ENCODE measurements around the gene DNAJC5. TPM values are rescaled to one million over a fixed set of nuclear protein-coding genes. Genes with fewer than 3 reads are reported as not detected.

DNAJC5 gene
- total RNA-seq, 1 experiment from 2014 or later = 28.5 TPM

DNA sequence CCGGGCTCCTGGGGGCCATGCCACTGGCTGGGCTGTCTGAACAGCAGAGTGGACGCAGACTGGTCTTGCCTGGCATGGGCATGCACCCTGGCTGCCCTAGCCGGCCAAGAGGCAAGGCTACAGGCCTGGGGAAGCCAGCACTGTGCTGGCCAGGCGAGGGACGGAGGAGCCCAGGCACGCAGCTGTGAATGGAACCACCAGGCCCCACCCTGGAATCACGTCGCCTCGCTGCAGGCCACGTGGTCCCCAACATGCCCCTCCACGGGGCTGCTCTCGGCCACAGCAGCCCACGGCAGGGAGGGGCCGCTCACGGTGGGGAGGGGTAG is 57.2 kb downstream of the DNAJC5 start:
- Mint-ChIP-seq H3K27ac (no peak overlapping the region), H3K4me1 (peaks cover 26% of the 10 kb centered on the region), H3K9me3 (0 out of 2 replicates have a peak, but pooled peaks cover 3% of the 10 kb centered on the region), H3K36me3 (peaks cover 3% of the 10 kb centered on the region), H3K4me3 (no peak overlapping the region), H3K27me3 (ENCODE audit: low read depth) (no peaks in the 10 kb centered on the region)
- TF ChIP-seq ZSCAN18 (CRISPR knock-in tag; IDR thresholded peaks at IDR 0.05) = no peak
- no peak for TF ChIP-seq ZNF138 (CRISPR knock-in tag; conservative IDR thresholded peaks at IDR 0.05)
- no peak for TF ChIP-seq AR (CRISPR knock-in tag; IDR thresholded peaks at IDR 0.05)
- no peak for TF ChIP-seq ZNF232 (CRISPR knock-in tag; IDR thresholded peaks at IDR 0.05)
- TF ChIP-seq KAT7 (CRISPR knock-in tag; IDR thresholded peaks at IDR 0.05; ENCODE audit: borderline replicate concordance) = no peak
- no peak for TF ChIP-seq TEAD4 (CRISPR knock-in tag; IDR thresholded peaks at IDR 0.05)
- TF ChIP-seq OVOL2 (CRISPR knock-in tag; IDR thresholded peaks at IDR 0.05; ENCODE audit: borderline replicate concordance) = no peak
- no peak for TF ChIP-seq SMAD4 (CRISPR knock-in tag; IDR thresholded peaks at IDR 0.05)
- TF ChIP-seq ERG (CRISPR knock-in tag; IDR thresholded peaks at IDR 0.05) = no peak
- no peak for TF ChIP-seq USF1 (CRISPR knock-in tag; IDR thresholded peaks at IDR 0.05)
- no peak for TF ChIP-seq SOX15 (CRISPR knock-in tag; IDR thresholded peaks at IDR 0.05)
- TF ChIP-seq MYBL2 (CRISPR knock-in tag; IDR thresholded peaks at IDR 0.05) = no peak
- TF ChIP-seq ATF1 (CRISPR knock-in tag; IDR thresholded peaks at IDR 0.05) = no peak
- TF ChIP-seq NR2C2 (CRISPR knock-in tag; IDR thresholded peaks at IDR 0.05) = no peak
- ChIA-PET CTCF (interaction anchor here (0.6 to 3.3 kb wide), 4 partner anchors 22 to 489 kb away, joined by 3 to 14 read pairs (median 4); partner anchors contain the start of gene PRPF6), POLR2A (interaction anchor here (1.0 kb wide), 1 partner anchor 11 kb away, joined by 4 read pairs; no protein-coding TSS in a partner anchor)
- ATAC-seq (no peak), DNase-seq (ENCODE audit: low spot score) (no peak)

GRCh38 chr20:63952769-63953168 is 57.8 kb downstream of the DNAJC5 start:
- peaks cover 26% of the 10 kb centered on the region for H3K4me1 Mint-ChIP-seq
- H3K36me3 Mint-ChIP-seq = peaks cover 3% of the 10 kb centered on the region
- ATAC-seq (no peak), DNase-seq (ENCODE audit: low spot score) (no peak)
- no peak overlapping the region for H3K27ac Mint-ChIP-seq
- ChIA-PET CTCF (interaction anchor here (2.0 to 3.3 kb wide), 2 partner anchors 21 to 28 kb away, joined by 6 to 14 read pairs; no protein-coding TSS in a partner anchor), POLR2A (no interaction called here)
- H3K4me3 Mint-ChIP-seq = no peak overlapping the region
- 0 out of 2 replicates have a peak, but pooled peaks cover 3% of the 10 kb centered on the region for H3K9me3 Mint-ChIP-seq
- H3K27me3 Mint-ChIP-seq (ENCODE audit: low read depth) = no peaks in the 10 kb centered on the region
- TF ChIP-seq, protein P1, sequence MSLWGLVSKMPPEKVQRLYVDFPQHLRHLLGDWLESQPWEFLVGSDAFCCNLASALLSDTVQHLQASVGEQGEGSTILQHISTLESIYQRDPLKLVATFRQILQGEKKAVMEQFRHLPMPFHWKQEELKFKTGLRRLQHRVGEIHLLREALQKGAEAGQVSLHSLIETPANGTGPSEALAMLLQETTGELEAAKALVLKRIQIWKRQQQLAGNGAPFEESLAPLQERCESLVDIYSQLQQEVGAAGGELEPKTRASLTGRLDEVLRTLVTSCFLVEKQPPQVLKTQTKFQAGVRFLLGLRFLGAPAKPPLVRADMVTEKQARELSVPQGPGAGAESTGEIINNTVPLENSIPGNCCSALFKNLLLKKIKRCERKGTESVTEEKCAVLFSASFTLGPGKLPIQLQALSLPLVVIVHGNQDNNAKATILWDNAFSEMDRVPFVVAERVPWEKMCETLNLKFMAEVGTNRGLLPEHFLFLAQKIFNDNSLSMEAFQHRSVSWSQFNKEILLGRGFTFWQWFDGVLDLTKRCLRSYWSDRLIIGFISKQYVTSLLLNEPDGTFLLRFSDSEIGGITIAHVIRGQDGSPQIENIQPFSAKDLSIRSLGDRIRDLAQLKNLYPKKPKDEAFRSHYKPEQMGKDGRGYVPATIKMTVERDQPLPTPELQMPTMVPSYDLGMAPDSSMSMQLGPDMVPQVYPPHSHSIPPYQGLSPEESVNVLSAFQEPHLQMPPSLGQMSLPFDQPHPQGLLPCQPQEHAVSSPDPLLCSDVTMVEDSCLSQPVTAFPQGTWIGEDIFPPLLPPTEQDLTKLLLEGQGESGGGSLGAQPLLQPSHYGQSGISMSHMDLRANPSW (CRISPR knock-in tag; conservative IDR thresholded peaks at IDR 0.05; ENCODE audit: low read depth) = no peak
- TF ChIP-seq MXD4 (CRISPR knock-in tag; IDR thresholded peaks at IDR 0.05; ENCODE audit: borderline replicate concordance) = no peak
- TF ChIP-seq SMAD3 (CRISPR knock-in tag; IDR thresholded peaks at IDR 0.05; ENCODE audit: borderline replicate concordance) = no peak
- no peak for TF ChIP-seq ZNF219 (CRISPR knock-in tag; IDR thresholded peaks at IDR 0.05; ENCODE audit: borderline replicate concordance)
- no peak for TF ChIP-seq GTF2I (CRISPR knock-in tag; conservative IDR thresholded peaks at IDR 0.05)
- no peak for TF ChIP-seq SOX15 (CRISPR knock-in tag; IDR thresholded peaks at IDR 0.05)
- no peak for TF ChIP-seq NR1H2 (CRISPR knock-in tag; IDR thresholded peaks at IDR 0.05)
- TF ChIP-seq ZNF138 (CRISPR knock-in tag; conservative IDR thresholded peaks at IDR 0.05) = no peak
- TF ChIP-seq USF1 (CRISPR knock-in tag; IDR thresholded peaks at IDR 0.05) = no peak
- TF ChIP-seq ZNF671 (CRISPR knock-in tag; IDR thresholded peaks at IDR 0.05) = no peak
- TF ChIP-seq PRRX2 (CRISPR knock-in tag; IDR thresholded peaks at IDR 0.05) = no peak
- TF ChIP-seq ZNF423 (CRISPR knock-in tag; IDR thresholded peaks at IDR 0.05) = no peak
- TF ChIP-seq FOXP4 (CRISPR knock-in tag; IDR thresholded peaks at IDR 0.05) = no peak
